Measurements from ENCODE around the gene TRIM38.
"Not testable (repeated sequence)": the region's sequence is repeated elsewhere in the genome, so short reads cannot be mapped to it uniquely, and the experiment has no call there.

GRCh38 chr6:26014386-26014785, 51.8 kb downstream of the TRIM38 start:
- TF ChIP-seq CTCF, POLR2A (IDR thresholded peaks at IDR 0.05): not testable (repeated sequence)

All from body of pancreas (tissue), 4 donors.